Measurements from ENCODE around the gene TDRD12. TPM values are rescaled to one million over a fixed set of nuclear protein-coding genes. Genes with fewer than 3 reads are reported as not detected.

The TDRD12 gene
- 1 to 10 TPM in 2 of 4 donors, not detected in 2; 2.0 to 5.7 TPM for total RNA-seq

- no peaks in the 10 kb centered on the region for H3K4me1 ChIP-seq
- H3K9me3 ChIP-seq: no peaks in the 10 kb centered on the region
- H3K27me3 ChIP-seq: no peaks in the 10 kb centered on the region
- no peak within 1 kb of the TSS for H3K4me3 ChIP-seq
- no peak for DNase-seq
- no peaks in the 10 kb centered on the region for H3K36me3 ChIP-seq
- TF ChIP-seq POLR2A (IDR thresholded peaks at IDR 0.05) (no peak), CTCF (IDR thresholded peaks at IDR 0.05) (no peak)
- no peak within 1 kb of the TSS for H3K27ac ChIP-seq
- intact Hi-C loops (cut with DNase I; ENCODE audit: low total_unique reads): no loop called here
These were observed at the start of gene TDRD12 for GRCh38 chr19:32719611-32720059. TSS of gene TDRD12 (plus strand) at chr19:32719767. CDS start at chr19:32720073, 306 bp downstream.

GRCh38 chr19:32671883-32672593, 47.5 kb upstream of the TDRD12 start:
- Histone ChIP-seq H3K4me3 (no peak overlapping the region), H3K27me3 (peaks cover 0 to 12% of the 10 kb centered on the region in 2 donors), H3K36me3 (no peaks in the 10 kb centered on the region), H3K27ac (no peak overlapping the region), H3K4me1 (peaks cover 0 to 3% of the 10 kb centered on the region in 2 donors), H3K9me3 (no peaks in the 10 kb centered on the region)
- TF ChIP-seq CTCF (IDR thresholded peaks at IDR 0.05) (no peak), POLR2A (IDR thresholded peaks at IDR 0.05) (no peak)
- no peak for DNase-seq
- intact Hi-C loops (cut with DNase I; ENCODE audit: low total_unique reads): no loop called here

GRCh38 chr19:32672841-32673240, 46.7 kb upstream of the TDRD12 start:
- Histone ChIP-seq H3K27ac (no peak overlapping the region), H3K4me3 (no peak overlapping the region), H3K4me1 (peaks cover 0 to 3% of the 10 kb centered on the region in 2 donors), H3K36me3 (no peaks in the 10 kb centered on the region), H3K9me3 (no peaks in the 10 kb centered on the region), H3K27me3 (peaks cover 0 to 13% of the 10 kb centered on the region in 2 donors)
- no peak for DNase-seq
- no peak for TF ChIP-seq POLR2A (IDR thresholded peaks at IDR 0.05)
- no peak for TF ChIP-seq CTCF (IDR thresholded peaks at IDR 0.05)
- intact Hi-C loops (cut with DNase I; ENCODE audit: low total_unique reads): no loop called here

GRCh38 chr19:32673573-32673972, 46.0 kb upstream of the TDRD12 start:
- Histone ChIP-seq H3K4me3 (no peak overlapping the region), H3K36me3 (no peaks in the 10 kb centered on the region), H3K4me1 (peaks cover 0 to 3% of the 10 kb centered on the region in 2 donors), H3K27me3 (peaks cover 0 to 13% of the 10 kb centered on the region in 2 donors), H3K9me3 (no peaks in the 10 kb centered on the region), H3K27ac (no peak overlapping the region)
- intact Hi-C loops (cut with DNase I; ENCODE audit: low total_unique reads): no loop called here
- DNase-seq: no peak
- no peak for TF ChIP-seq POLR2A (IDR thresholded peaks at IDR 0.05)
- no peak for TF ChIP-seq CTCF (IDR thresholded peaks at IDR 0.05)

- no peak for DNase-seq
- intact Hi-C loops (cut with DNase I; ENCODE audit: low total_unique reads): no loop called here
- peaks cover 0 to 3% of the 10 kb centered on the region in 2 donors for H3K4me1 ChIP-seq
- H3K36me3 ChIP-seq: no peaks in the 10 kb centered on the region
- H3K4me3 ChIP-seq: peak overlapping the region; percentile 69 to 87
- H3K27me3 ChIP-seq: peaks cover 0 to 13% of the 10 kb centered on the region in 2 donors
- no peaks in the 10 kb centered on the region for H3K9me3 ChIP-seq
- peak overlapping the region; percentile 74 to 77 for H3K27ac ChIP-seq
- TF ChIP-seq POLR2A (IDR thresholded peaks at IDR 0.05): no peak
- peak in 1 of 4 experiments; percentile 10 for TF ChIP-seq CTCF (IDR thresholded peaks at IDR 0.05)
These were observed 45.2 kb upstream of the TDRD12 start for GRCh38 chr19:32674153-32674930.
